Neuron (in vitro differentiated cells): ENCODE measurements around the gene KSR2.
"Not testable (repeated sequence)": the region's sequence is repeated elsewhere in the genome, so short reads cannot be mapped to it uniquely, and the experiment has no call there.

Experiments used
- H2AFZ ChIP-seq: one replicate; pipeline ENCODE4 v1.6.1; 2013; ENCODE audit warnings: low read depth, mild to moderate bottlenecking, inconsistent platforms, low read length, moderate library complexity
- H3K27me3 ChIP-seq: one replicate; pipeline ENCODE4 v1.6.1; 2013; ENCODE audit warnings: low read length; ENCODE audit not compliant: insufficient read depth
- H3K36me3 ChIP-seq: one replicate; pipeline ENCODE4 v1.6.1; 2013; ENCODE audit warnings: low read length; ENCODE audit not compliant: insufficient read depth
- H3K4me1 ChIP-seq: one replicate; pipeline ENCODE4 v1.6.1; 2013; ENCODE audit warnings: low read length; ENCODE audit not compliant: insufficient read depth
- H3K4me3 ChIP-seq: 2 replicates; pipeline ENCODE4 v1.5.1; 2013; ENCODE audit warnings: mild to moderate bottlenecking, low read length, moderate library complexity
- H3K9me3 ChIP-seq: one replicate; pipeline ENCODE4 v1.6.1; 2013; ENCODE audit warnings: low read length

KSR2 gene

GRCh38 chr12:117809509-117809908, 159.3 kb downstream of the KSR2 start:
- H2AFZ ChIP-seq, result no peak overlapping the region
- H3K9me3 ChIP-seq, result no peaks in the 10 kb centered on the region

GRCh38 chr12:117807946-117808345, 160.8 kb downstream of the KSR2 start:
- Histone ChIP-seq H3K4me1 (no peaks in the 10 kb centered on the region), H2AFZ (no peak overlapping the region), H3K9me3 (no peaks in the 10 kb centered on the region), H3K36me3 (no peaks in the 10 kb centered on the region), H3K4me3 (no peak overlapping the region), H3K27me3 (no peaks in the 10 kb centered on the region)

More at GRCh38 chr12:117809509-117809908, 159.3 kb downstream of the KSR2 start:
- H3K4me3 ChIP-seq, result no peak overlapping the region
- H3K27me3 ChIP-seq, result no peaks in the 10 kb centered on the region
- no peaks in the 10 kb centered on the region for H3K4me1 ChIP-seq
- H3K36me3 ChIP-seq, result no peaks in the 10 kb centered on the region

- Histone ChIP-seq H3K4me1 (no peaks in the 10 kb centered on the region), H3K9me3 (no peaks in the 10 kb centered on the region), H3K27me3 (no peaks in the 10 kb centered on the region), H2AFZ (no peak overlapping the region), H3K36me3 (no peaks in the 10 kb centered on the region), H3K4me3 (no peak overlapping the region)
These were observed 161.4 kb downstream of the KSR2 start for GRCh38 chr12:117807355-117807754.

- Histone ChIP-seq H3K4me3 (no peak overlapping the region), H2AFZ (no peak overlapping the region), H3K9me3 (no peaks in the 10 kb centered on the region), H3K27me3 (no peaks in the 10 kb centered on the region), H3K4me1 (no peaks in the 10 kb centered on the region), H3K36me3 (no peaks in the 10 kb centered on the region)
These were observed 162.9 kb downstream of the KSR2 start for GRCh38 chr12:117805865-117806264.

GRCh38 chr12:117803001-117803400, 165.8 kb downstream of the KSR2 start:
- H3K27me3 ChIP-seq, result no peaks in the 10 kb centered on the region
- no peak overlapping the region for H2AFZ ChIP-seq
- H3K4me3 ChIP-seq, result no peak overlapping the region
- H3K9me3 ChIP-seq, result no peaks in the 10 kb centered on the region
- H3K4me1 ChIP-seq, result no peaks in the 10 kb centered on the region
- no peaks in the 10 kb centered on the region for H3K36me3 ChIP-seq

GRCh38 chr12:117800711-117801110, 168.1 kb downstream of the KSR2 start:
- H3K4me1 ChIP-seq, H3K4me3 ChIP-seq, H3K36me3 ChIP-seq, H2AFZ ChIP-seq, H3K9me3 ChIP-seq, H3K27me3 ChIP-seq: not testable (repeated sequence)

- no peaks in the 10 kb centered on the region for H3K36me3 ChIP-seq
- no peaks in the 10 kb centered on the region for H3K4me1 ChIP-seq
- peaks cover 4% of the 10 kb centered on the region for H3K9me3 ChIP-seq
- H2AFZ ChIP-seq, result no peak overlapping the region
- no peaks in the 10 kb centered on the region for H3K27me3 ChIP-seq
- no peak overlapping the region for H3K4me3 ChIP-seq
These were observed 171.6 kb downstream of the KSR2 start for GRCh38 chr12:117797202-117797601.

GRCh38 chr12:117792877-117793424, 175.8 kb downstream of the KSR2 start:
- no peak overlapping the region for H3K4me3 ChIP-seq
- H3K4me1 ChIP-seq, result no peaks in the 10 kb centered on the region
- H3K27me3 ChIP-seq, result no peaks in the 10 kb centered on the region
- no peak overlapping the region for H2AFZ ChIP-seq
- H3K9me3 ChIP-seq, result peaks cover 4% of the 10 kb centered on the region
- no peaks in the 10 kb centered on the region for H3K36me3 ChIP-seq

GRCh38 chr12:117792471-117792870, 176.3 kb downstream of the KSR2 start:
- no peaks in the 10 kb centered on the region for H3K36me3 ChIP-seq
- no peak overlapping the region for H3K4me3 ChIP-seq
- peaks cover 4% of the 10 kb centered on the region for H3K9me3 ChIP-seq
- no peaks in the 10 kb centered on the region for H3K27me3 ChIP-seq
- no peaks in the 10 kb centered on the region for H3K4me1 ChIP-seq
- H2AFZ ChIP-seq, result no peak overlapping the region

- no peak overlapping the region for H3K4me3 ChIP-seq
- H2AFZ ChIP-seq, result no peak overlapping the region
These were observed 177.8 kb downstream of the KSR2 start for GRCh38 chr12:117790948-117791347.

GRCh38 chr12:117790198-117790597, 178.6 kb downstream of the KSR2 start:
- Histone ChIP-seq H3K36me3 (no peaks in the 10 kb centered on the region), H3K4me1 (no peaks in the 10 kb centered on the region), H2AFZ (no peak overlapping the region), H3K9me3 (peaks cover 4% of the 10 kb centered on the region), H3K27me3 (no peaks in the 10 kb centered on the region), H3K4me3 (no peak overlapping the region)

More at GRCh38 chr12:117790948-117791347, 177.8 kb downstream of the KSR2 start:
- no peaks in the 10 kb centered on the region for H3K36me3 ChIP-seq
- H3K4me1 ChIP-seq, result no peaks in the 10 kb centered on the region
- no peaks in the 10 kb centered on the region for H3K27me3 ChIP-seq
- H3K9me3 ChIP-seq, result peaks cover 4% of the 10 kb centered on the region

GRCh38 chr12:117789195-117789912, 179.4 kb downstream of the KSR2 start:
- H3K4me3 ChIP-seq, result no peak overlapping the region
- H3K4me1 ChIP-seq, result no peaks in the 10 kb centered on the region
- H3K36me3 ChIP-seq, result no peaks in the 10 kb centered on the region
- H3K27me3 ChIP-seq, result no peaks in the 10 kb centered on the region
- H3K9me3 ChIP-seq, result peaks cover 4% of the 10 kb centered on the region
- H2AFZ ChIP-seq, result no peak overlapping the region

GRCh38 chr12:117778656-117779055, 190.1 kb downstream of the KSR2 start:
- Histone ChIP-seq H3K9me3 (no peaks in the 10 kb centered on the region), H3K4me3 (no peak overlapping the region), H2AFZ (no peak overlapping the region), H3K4me1 (no peaks in the 10 kb centered on the region), H3K36me3 (no peaks in the 10 kb centered on the region), H3K27me3 (peaks cover 12% of the 10 kb centered on the region)
